Measurements from ENCODE around the gene ZNF580.
A peak's percentile ranks its signal among the peaks of the same experiment; 100 is the strongest.

The ZNF580 gene

GRCh38 chr19:55635856-55636440 is 4.9 kb upstream of the ZNF580 start:
- no peak for TF ChIP-seq CTCF (IDR thresholded peaks at IDR 0.05; ENCODE audit: low read depth, low read length, missing control alignments)
- DNase-seq (ENCODE audit: low read depth), result no peak
- peak overlapping the region; percentile 93 for H3K4me3 ChIP-seq (ENCODE audit: low read depth, low read length)

- H3K4me3 ChIP-seq (ENCODE audit: low read depth, low read length), result peak overlapping the region; percentile 93
- TF ChIP-seq CTCF (IDR thresholded peaks at IDR 0.05; ENCODE audit: low read depth, low read length, missing control alignments), result no peak
- DNase-seq (ENCODE audit: low read depth), result no peak
These were observed 4.1 kb upstream of the ZNF580 start for GRCh38 chr19:55636723-55637122.

- H3K4me3 ChIP-seq (ENCODE audit: low read depth, low read length), result no peak overlapping the region
- no peak for TF ChIP-seq CTCF (IDR thresholded peaks at IDR 0.05; ENCODE audit: low read depth, low read length, missing control alignments)
- DNase-seq (ENCODE audit: low read depth), result no peak
These were observed 3.3 kb upstream of the ZNF580 start for GRCh38 chr19:55637534-55637933.

GRCh38 chr19:55638864-55639359 is 1.9 kb upstream of the ZNF580 start:
- DNase-seq (ENCODE audit: low read depth), result no peak
- H3K4me3 ChIP-seq (ENCODE audit: low read depth, low read length), result no peak overlapping the region

GRCh38 chr19:55640043-55640576 is 692 bp upstream of the ZNF580 start:
- peak; percentile 67 for DNase-seq (ENCODE audit: low read depth)
- peak; percentile 75 for TF ChIP-seq CTCF (IDR thresholded peaks at IDR 0.05; ENCODE audit: low read depth, low read length, missing control alignments)
- peak overlapping the region; percentile 71 for H3K4me3 ChIP-seq (ENCODE audit: low read depth, low read length)

More at GRCh38 chr19:55638864-55639359, 1.9 kb upstream of the ZNF580 start:
- peak; percentile 66 for TF ChIP-seq CTCF (IDR thresholded peaks at IDR 0.05; ENCODE audit: low read depth, low read length, missing control alignments)

GRCh38 chr19:55641426-55642152 is 787 bp downstream of the ZNF580 start:
- TF ChIP-seq CTCF (IDR thresholded peaks at IDR 0.05; ENCODE audit: low read depth, low read length, missing control alignments), result no peak
- no peak for DNase-seq (ENCODE audit: low read depth)

More at GRCh38 chr19:55641426-55642152, 787 bp downstream of the ZNF580 start:
- H3K4me3 ChIP-seq (ENCODE audit: low read depth, low read length), result peak overlapping the region; percentile 71
